Stomach (tissue), 4 donors: ENCODE results near the gene ABCC1.

Experiments used
- CTCF ChIP-seq, 7 experiments: fragments of 450-650 bp in 4 of 7; fragments of 200-600 bp in 3 of 7; sonication (generic) in 3 of 7; IDR thresholded peaks; one replicate each; pipeline ENCODE4 v1.5.1; 2016 to 2019; ENCODE audit warnings: antibody characterized with exemption in 7 of 7, control low read depth in 2 of 7, mild to moderate bottlenecking in 1 of 7
- EP300 ChIP-seq: sonication (generic); formaldehyde crosslinking; IDR thresholded peaks from one replicate; pipeline ENCODE4 v1.6.1; 2017; ENCODE audit warnings: antibody characterized with exemption
- POLR2A ChIP-seq, 4 donors: fragments of 450-650 bp; IDR thresholded peaks; one replicate each; pipeline ENCODE4 v1.6.1; 2016; ENCODE audit warnings: antibody characterized with exemption in 4 of 4, control low read depth in 2 of 4, mild to moderate bottlenecking in 1 of 4, moderate library complexity in 1 of 4

- TF ChIP-seq CTCF (IDR thresholded peaks at IDR 0.05) (no peak), EP300 (no peak), POLR2A (IDR thresholded peaks at IDR 0.05) (no peak)
These were observed 23.8 kb upstream of the ABCC1 start for GRCh38 chr16:15925631-15926030.
